NCI-H146 treated with DMSO at 0.1 percent for 48 hours (cell line): ENCODE measurements around the gene SERP2.

Source experiments
- DNase-seq: peaks from one replicate; lab custom pipeline; 2025; ENCODE audit not compliant: unreplicated experiment; lab: John Stamatoyannopoulos, UW

The SERP2 gene

GRCh38 chr13:44409595-44409994, 36.0 kb downstream of the SERP2 start:
- no peak for DNase-seq

GRCh38 chr13:44410328-44410859, 36.8 kb downstream of the SERP2 start:
- no peak for DNase-seq

GRCh38 chr13:44411841-44412240, 38.2 kb downstream of the SERP2 start:
- DNase-seq, result no peak

- DNase-seq, result no peak
Observed at GRCh38 chr13:44412346-44412935, 38.8 kb downstream of the SERP2 start.

- no peak for DNase-seq
Observed at GRCh38 chr13:44413095-44413494, 39.5 kb downstream of the SERP2 start.

GRCh38 chr13:44414716-44415115, 41.1 kb downstream of the SERP2 start:
- DNase-seq, result no peak

GRCh38 chr13:44415815-44416214, 42.2 kb downstream of the SERP2 start:
- no peak for DNase-seq

- no peak for DNase-seq
Observed at GRCh38 chr13:44416301-44416700, 42.7 kb downstream of the SERP2 start.

GRCh38 chr13:44416744-44417143, 43.1 kb downstream of the SERP2 start:
- no peak for DNase-seq

GRCh38 chr13:44417446-44417845, 43.8 kb downstream of the SERP2 start:
- DNase-seq, result no peak

- DNase-seq, result no peak
Observed at GRCh38 chr13:44417876-44418275, 44.3 kb downstream of the SERP2 start.

- DNase-seq, result no peak
Observed at GRCh38 chr13:44420376-44421220, 47.0 kb downstream of the SERP2 start.

GRCh38 chr13:44421853-44422525, 48.4 kb downstream of the SERP2 start:
- no peak for DNase-seq

- DNase-seq, result no peak
Observed at GRCh38 chr13:44422755-44423643, 49.4 kb downstream of the SERP2 start.

- no peak for DNase-seq
Observed at GRCh38 chr13:44423824-44424223, 50.2 kb downstream of the SERP2 start.

- no peak for DNase-seq
Observed at GRCh38 chr13:44425041-44425814, 51.6 kb downstream of the SERP2 start.

- no peak for DNase-seq
Observed at GRCh38 chr13:44425815-44426078, 52.1 kb downstream of the SERP2 start.

GRCh38 chr13:44426461-44426860, 52.8 kb downstream of the SERP2 start:
- no peak for DNase-seq

- DNase-seq, result no peak
Observed at GRCh38 chr13:44429311-44429710, 55.7 kb downstream of the SERP2 start.

GRCh38 chr13:44431150-44431549, 57.5 kb downstream of the SERP2 start:
- DNase-seq, result no peak
